Suppressor macrophage treated with lipopolysaccharide for 4 hours (primary cell): ENCODE measurements around the gene HIPK2.
A peak's percentile ranks its signal among the peaks of the same experiment; 100 is the strongest.
"Not testable (repeated sequence)": the region's sequence is repeated elsewhere in the genome, so short reads cannot be mapped to it uniquely, and the experiment has no call there.

Source experiments
- DNase-seq: peaks from one replicate; pipeline ENCODE4 v3.0.0-alpha.2; 2020

Gene HIPK2

GRCh38 chr7:139692723-139693122 is 85.1 kb downstream of the HIPK2 start:
- DNase-seq, result no peak

- DNase-seq, result no peak
Observed at GRCh38 chr7:139691253-139691781, 86.5 kb downstream of the HIPK2 start.

- no peak for DNase-seq
Observed at GRCh38 chr7:139687980-139688632, 89.7 kb downstream of the HIPK2 start.

- no peak for DNase-seq
Observed at GRCh38 chr7:139687211-139687954, 90.4 kb downstream of the HIPK2 start.

- DNase-seq, result no peak
Observed at GRCh38 chr7:139683137-139683921, 94.5 kb downstream of the HIPK2 start.

- DNase-seq, result peak; percentile 31
Observed at GRCh38 chr7:139682136-139683013, 95.4 kb downstream of the HIPK2 start.

- DNase-seq, result no peak
Observed at GRCh38 chr7:139681812-139682135, 96.0 kb downstream of the HIPK2 start.

- DNase-seq, result no peak
Observed at GRCh38 chr7:139681463-139681755, 96.4 kb downstream of the HIPK2 start.

GRCh38 chr7:139680676-139681462 is 96.9 kb downstream of the HIPK2 start:
- peak; percentile 95 for DNase-seq

- no peak for DNase-seq
Observed at GRCh38 chr7:139679731-139680594, 97.8 kb downstream of the HIPK2 start.

- no peak for DNase-seq
Observed at GRCh38 chr7:139676390-139676789, 101.4 kb downstream of the HIPK2 start.

GRCh38 chr7:139675127-139676125 is 102.4 kb downstream of the HIPK2 start:
- no peak for DNase-seq

- no peak for DNase-seq
Observed at GRCh38 chr7:139674752-139675126, 103.1 kb downstream of the HIPK2 start.

- DNase-seq, result no peak
Observed at GRCh38 chr7:139674341-139674740, 103.5 kb downstream of the HIPK2 start.

GRCh38 chr7:139673762-139674161 is 104.0 kb downstream of the HIPK2 start:
- no peak for DNase-seq

- DNase-seq, result no peak
Observed at GRCh38 chr7:139673230-139673629, 104.6 kb downstream of the HIPK2 start.

GRCh38 chr7:139671967-139672366 is 105.8 kb downstream of the HIPK2 start:
- no peak for DNase-seq

GRCh38 chr7:139670662-139671061 is 107.1 kb downstream of the HIPK2 start:
- DNase-seq, result not testable (repeated sequence)
